Activated T-cell treated with anti-CD3 and anti-CD28 coated beads for 24 hours (primary cell): ENCODE data around the gene DNAJC5.
"Not testable (repeated sequence)": the region's sequence is repeated elsewhere in the genome, so short reads cannot be mapped to it uniquely, and the experiment has no call there.

Source experiments
- DNase-seq: peaks from one replicate; pipeline ENCODE4 v3.0.0-alpha.2; 2020; ENCODE audit warnings: low read depth

DNAJC5 gene, protein sequence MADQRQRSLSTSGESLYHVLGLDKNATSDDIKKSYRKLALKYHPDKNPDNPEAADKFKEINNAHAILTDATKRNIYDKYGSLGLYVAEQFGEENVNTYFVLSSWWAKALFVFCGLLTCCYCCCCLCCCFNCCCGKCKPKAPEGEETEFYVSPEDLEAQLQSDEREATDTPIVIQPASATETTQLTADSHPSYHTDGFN

DNA sequence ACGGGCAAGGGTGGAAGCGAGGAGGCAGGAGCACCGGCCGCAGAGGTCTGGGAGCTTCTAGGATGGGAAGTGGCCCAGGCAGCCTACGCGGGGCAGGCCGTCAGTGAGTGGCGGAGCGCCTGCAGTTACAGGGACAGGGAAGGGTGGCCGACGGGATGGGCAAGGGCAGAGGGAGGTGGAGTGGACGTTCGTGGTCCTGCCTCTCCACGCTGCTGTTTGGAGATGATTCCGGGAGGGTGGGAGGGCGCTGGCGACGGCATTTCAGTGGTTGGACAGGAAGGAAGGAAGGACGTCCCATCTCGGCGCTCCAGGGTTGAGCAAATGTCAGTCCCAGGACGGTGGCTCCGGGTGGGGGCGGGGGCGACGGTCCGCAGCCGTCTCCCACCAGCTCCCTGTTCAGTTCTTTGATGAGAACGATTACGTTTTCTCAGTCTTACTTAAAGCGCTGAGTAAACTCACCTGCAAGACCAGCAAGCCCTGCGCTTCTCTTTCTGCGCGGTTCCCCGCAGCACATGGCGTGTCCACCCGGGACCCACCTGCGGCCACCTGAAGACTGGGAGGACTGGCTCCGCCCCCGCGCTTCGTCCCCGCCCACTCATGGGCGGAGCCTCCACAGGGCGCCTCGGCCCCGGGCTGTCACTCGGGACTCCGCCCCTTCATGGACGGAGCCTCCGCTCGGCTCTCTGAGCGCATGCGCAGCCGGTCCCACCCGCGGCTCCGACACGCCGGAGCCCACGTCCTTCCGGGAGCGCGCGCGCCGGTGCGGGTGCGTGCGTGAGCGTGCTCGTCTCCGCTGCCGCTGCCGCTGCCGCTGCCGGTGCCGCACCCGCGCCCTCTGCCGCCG, at the start of gene DNAJC5:
TSS of gene DNAJC5 (plus strand) at position 769 of the 844 bp plus-strand sequence. CDS start 33,220 bp downstream, outside the sequence.
- peak; percentile 94 for DNase-seq

DNA sequence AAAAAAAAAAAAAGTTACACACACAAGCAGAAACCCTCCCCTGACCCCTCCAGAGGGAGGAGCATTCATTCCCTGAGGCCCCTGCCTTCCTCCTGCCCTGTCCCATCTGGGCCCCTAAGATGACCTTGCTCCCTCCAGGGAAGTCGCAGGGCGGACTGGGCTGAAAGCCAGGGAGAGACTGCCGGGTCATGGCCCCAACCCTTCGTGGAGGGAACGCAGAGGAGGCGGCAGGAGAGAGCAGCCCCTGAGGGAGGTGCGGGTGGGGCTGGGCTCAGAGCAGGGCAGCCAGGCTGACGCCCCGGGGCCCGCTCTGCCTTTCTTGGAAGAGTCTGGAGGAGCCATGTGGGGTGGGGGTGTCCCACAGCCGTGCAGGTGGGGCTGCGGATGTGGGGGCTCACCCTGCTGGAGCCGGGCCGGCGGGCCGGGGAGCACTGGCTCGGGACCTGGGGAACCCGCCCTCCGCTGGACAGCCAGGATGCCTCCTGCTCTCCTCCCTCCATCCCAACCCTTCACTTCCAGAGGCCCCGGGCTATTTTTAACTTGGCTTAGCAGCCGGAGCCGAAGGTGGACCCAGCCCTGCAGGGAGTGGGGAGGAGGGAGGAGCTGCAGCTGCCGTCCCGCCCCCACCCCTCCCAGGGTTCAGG, 48.7 kb upstream of the DNAJC5 start:
- DNase-seq = no peak

DNA sequence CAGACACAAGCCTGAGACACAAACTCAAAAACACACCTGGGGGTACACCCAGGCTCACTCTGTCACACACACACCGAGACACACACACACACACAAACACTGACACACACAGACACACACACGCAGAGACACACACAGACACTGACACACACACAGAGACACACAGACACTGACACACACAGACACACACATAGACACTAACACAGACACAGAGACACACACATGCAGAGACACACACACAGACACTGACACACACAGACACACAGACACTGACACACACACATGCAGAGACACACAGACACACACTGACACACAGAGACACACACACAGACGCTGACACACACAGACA, 48.1 kb upstream of the DNAJC5 start:
- no peak for DNase-seq

DNA sequence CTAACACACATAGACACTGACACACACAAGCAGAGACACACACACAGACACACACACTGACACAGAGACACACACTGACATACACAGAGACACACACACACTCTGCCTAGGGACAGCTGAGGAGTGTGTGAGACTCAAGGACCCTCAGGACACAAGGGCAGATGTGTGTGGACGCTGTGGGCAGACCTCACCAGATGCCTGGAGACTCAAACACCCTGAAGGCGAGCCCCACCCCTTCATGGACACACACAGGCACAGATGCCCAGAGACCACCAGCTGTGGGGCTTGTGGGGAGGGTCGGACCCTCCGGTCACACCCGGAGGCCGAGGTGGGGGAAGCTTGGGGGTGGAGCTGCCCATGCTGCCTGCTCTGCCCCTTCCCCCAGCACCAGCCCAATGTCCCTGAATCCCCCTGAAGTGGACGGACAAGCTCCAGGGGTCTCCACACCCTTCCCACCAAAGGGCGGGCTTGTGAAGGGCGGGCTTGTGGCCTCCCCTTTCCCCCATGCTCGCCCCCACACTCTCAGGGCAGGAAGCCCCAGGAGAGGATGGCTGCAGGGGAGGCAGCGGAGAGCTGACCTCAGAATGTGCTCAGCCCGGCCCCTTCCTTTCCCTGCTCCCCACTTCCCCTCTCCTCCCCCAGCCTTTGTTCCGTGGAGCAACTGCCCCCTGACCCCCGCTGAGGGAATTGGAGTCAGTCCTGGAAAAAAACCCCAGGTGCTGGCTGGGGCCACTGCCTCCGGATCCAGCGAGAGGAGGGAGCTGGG, 47.5 kb upstream of the DNAJC5 start:
- no peak for DNase-seq

DNA sequence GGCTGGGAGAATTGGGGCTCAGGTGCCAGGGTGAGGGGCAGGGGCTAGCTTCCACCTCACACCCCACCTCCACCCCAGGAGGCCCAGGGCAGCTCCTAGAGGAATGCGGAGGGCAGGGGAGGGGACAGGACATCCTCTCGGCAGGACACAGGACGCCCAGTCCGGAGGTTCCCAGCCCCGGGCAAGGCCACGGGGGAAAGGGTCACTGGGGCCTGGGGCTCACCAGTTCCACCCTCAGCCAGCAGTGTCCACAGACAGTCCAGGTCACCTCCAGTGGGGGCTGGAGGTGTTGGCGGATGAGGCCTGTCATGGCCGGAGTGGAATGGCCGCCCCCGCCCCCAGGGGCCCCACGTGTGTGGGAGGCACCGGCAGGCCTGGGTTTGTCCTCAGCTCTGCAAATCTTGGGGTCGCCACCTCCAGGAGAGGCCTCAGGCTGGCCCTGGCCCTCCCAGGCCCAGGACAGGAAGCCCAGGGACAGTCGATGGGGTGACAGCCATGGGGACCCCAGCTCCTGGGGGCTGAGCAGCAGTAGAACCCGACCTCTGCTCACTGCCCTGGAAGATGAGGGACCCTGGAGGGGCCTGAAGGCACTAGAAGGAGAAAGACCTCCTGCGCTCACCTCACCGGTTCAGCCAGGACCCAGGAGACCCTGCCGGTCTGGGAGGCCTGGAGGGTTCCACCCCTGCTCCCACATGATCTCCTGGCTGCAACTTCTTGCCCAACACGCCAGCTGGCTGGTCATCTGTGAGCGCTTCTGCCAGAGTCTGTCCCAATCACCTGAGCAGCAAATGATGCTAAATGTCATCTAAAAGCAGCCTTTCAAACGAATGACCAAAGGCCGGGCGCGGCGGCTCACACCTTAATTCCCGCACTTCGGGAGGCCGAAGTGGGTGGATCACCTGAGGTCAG, 46.7 kb upstream of the DNAJC5 start:
- no peak for DNase-seq

DNA sequence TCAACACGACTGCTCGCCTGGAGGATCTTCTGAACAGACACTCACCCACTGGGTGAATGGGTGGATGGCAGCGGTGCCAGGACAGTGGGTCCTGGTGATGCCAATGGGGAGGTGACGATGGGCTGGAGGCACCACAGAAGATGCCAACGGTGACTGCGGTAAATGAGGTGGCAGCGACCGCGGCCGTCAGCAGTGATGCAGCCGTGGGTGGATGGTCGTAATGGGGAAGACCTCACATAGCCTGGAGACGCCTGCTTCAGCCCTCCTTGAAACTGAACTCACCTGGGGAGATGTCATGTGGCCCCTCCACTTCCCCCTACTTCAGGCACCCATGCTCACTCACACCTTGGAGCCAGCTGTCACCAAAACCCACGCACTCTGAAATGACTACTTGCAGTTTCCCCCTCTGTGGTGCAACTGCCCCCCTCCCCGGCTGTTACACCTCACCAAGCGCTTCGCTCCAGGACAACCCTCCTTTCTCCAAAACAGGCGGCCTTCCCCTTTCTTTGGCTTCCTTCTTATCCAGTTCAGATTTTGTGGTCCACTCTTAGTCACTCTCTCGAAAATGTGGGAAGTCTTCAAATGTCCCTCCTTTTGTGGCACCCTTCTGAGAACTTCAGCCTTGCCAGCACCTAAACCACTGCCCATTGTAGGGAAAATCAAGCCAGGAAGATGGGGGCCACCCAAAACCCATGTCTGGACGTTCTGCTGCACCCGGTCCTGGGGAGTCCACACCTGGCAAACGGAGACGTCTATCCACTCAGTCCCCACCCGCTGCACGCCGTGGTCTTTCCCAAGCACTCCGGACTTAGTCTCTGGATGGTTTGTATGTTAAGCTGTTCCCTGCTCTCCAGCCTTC, 44.0 kb upstream of the DNAJC5 start:
- DNase-seq = peak; percentile 51

DNA sequence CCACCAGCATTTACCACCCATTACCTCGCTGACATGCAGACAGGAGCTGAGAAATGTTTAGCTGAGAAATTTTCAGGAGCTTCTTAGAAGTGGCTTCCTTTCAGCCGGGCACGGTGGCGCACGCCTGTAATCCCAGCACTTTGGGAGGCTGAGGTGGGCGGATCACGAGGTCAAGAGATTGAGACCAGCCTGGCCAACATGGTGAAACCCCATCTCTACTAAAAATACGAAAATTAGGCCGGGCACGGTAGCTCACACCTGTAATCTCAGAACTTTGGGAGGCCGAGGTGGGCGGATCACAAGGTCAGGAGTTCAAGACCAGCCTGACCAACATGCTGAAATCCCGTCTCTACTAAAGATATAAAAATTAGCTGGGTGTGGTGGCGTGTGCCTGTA, 43.4 kb upstream of the DNAJC5 start:
- not testable (repeated sequence) for DNase-seq

DNA sequence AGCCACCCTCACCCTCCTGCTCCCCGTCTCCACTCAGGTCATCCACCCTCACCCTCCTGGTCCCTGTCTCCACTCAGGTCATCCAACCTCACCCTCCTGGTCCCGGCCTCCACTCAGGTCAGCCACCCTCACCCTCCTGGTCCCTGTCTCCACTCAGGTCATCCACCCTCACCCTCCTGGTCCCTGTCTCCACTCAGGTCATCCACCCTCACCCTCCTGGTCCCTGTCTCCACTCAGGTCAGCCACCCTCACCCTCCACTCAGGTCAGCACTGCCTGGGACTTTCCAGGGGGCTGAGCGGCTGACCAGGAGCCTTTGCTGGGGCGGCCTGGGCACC, 41.2 kb upstream of the DNAJC5 start:
- not testable (repeated sequence) for DNase-seq

DNA sequence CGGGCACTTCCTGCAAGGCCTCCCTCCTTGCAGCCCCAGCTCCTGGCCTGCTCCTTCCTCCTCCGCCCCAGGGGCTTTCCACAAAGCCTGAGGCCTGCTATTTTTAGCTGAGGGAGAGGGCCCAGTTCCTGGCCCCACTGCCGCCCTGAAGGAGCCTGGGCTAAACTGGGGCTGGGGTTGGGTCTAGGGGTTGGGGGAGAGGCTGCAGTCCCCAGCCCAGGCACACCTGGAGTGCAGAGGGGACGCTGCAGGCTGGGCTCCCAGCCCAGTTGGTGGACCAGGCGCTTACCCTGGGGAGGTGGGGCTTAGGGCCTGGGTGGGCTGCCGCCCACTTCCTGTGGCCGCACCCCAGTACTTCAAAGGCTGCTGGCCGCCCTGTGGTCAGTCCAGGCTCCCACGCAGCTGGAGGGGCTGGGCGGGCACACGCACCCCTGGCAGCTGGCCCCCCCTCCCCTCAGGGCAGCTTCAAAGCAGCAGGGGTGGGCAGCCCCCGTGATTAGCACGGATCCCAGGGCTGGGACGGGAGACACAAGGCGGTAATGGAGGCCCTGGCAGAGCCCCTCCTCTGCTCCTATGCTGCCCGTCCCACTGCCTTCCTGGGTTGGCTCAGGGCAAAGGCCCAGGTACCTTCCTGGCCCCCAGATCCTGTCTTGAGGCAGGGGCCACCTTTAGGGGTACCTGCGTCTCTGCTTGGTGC, 40.7 kb upstream of the DNAJC5 start:
- DNase-seq = no peak

DNA sequence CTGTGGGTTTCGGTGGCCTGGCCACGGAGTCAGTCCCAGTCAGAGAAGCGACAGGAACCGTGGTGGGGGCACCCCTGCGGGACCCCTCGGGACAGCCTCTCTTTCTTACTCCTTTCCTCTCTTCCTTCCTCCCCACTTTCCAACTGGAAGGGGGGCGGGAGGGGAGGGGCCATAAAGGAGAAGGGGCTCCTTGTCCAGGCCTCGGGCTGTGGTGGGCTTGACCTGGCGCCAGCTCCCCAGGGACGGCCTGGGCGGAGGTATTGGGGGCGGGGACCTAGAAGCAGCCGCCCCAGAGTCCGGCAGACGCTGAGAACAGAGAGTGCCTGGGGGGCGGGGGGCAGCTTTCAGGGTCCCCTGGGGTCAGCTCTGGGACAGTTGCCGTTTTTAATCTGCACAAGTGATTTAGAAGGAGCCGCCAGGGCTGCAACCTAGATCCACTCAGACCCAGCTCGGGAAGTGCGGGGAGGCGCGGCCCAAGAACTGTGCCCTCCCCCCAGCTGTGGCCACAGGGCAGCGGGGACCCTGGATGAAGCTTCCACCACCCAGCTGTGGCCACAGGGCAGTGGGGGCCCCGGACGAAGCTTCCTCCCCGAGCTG, 40.1 kb upstream of the DNAJC5 start:
- DNase-seq = no peak

DNA sequence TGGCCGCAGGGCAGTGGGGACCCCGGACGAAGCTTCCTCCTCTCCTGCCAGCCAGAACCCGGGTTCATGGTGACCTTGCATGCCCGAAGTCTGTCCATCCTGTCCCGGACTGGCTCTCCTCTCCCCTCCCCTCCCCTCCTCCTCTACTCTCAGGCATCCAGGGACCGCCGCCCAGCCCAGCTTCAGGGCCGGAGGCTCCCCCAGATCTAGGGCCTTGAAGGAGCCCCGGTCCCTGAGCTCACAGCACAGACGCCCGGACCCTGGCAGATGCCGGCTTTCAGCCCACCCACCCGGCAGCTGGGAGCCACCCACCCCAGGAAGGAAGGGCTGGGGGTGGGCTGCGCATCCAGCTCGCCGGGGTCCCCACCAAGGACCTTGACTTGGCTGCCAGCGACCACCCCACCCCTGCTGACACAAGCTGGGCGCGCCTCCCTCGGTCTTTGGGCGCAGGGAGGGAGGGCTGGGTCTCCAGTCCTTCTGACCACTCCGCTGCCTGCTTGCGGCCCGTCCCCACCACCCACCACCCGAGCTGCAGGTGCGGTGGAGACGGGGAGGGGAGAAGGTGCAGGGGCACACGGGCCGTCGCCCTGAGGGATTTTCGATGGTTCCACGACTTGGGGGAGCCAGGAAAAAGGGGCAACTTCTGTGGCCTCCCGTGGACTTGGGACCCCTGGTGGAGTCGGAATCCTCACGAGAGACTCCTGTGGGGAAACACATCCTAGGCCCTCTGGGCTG, 39.4 kb upstream of the DNAJC5 start:
- no peak for DNase-seq

DNA sequence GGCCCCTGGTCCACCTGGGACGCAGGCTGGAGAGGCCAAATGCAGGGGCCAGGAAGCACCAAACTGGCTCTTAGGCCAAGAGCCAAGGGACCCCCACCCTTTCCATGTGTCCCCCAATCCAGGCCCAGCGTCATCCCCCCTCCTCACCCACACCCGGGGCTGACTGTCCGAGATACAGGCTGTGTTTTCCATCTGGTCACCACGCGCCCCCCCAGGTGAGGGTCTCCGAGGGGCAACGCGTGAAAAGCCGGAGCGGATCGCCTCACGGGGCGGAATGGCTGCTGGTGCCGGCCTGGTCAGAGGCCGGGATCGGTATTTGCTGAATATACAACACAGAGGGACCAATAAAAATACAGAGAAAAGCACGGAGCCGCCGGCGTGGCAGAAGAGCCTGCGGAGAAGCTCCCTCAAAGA, 38.8 kb upstream of the DNAJC5 start:
- no peak for DNase-seq

DNA sequence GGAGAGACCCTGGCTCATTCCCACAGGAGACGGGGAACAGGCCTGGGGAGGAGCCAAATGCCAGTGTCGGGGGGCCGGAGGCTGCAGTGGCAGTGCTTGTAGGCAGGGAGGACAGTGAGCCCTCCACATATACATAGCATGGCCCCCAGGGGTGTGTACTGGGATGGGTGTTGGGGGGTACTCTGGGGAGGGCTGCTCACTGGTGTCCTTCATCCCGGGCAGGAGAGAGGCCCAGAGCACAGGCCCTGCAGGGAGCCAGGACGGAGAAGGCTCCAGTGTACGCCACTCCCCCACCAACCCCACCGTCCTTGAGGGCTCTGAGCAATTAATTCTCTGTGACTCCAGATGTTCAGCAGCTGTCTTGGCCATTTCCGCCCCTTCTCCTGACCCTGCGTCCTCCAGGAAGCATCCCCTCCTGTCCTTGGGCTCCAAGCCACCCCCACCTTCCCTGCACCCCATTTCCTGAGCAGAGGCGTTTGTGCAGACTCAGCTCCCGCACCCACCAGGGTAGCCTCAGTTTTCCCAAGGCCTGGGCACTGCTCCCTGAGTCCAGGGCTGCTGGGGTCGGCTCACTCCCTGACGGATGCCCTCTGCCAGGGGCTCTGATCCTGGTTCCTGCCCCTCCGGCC, 37.0 kb upstream of the DNAJC5 start:
- DNase-seq = no peak

DNA sequence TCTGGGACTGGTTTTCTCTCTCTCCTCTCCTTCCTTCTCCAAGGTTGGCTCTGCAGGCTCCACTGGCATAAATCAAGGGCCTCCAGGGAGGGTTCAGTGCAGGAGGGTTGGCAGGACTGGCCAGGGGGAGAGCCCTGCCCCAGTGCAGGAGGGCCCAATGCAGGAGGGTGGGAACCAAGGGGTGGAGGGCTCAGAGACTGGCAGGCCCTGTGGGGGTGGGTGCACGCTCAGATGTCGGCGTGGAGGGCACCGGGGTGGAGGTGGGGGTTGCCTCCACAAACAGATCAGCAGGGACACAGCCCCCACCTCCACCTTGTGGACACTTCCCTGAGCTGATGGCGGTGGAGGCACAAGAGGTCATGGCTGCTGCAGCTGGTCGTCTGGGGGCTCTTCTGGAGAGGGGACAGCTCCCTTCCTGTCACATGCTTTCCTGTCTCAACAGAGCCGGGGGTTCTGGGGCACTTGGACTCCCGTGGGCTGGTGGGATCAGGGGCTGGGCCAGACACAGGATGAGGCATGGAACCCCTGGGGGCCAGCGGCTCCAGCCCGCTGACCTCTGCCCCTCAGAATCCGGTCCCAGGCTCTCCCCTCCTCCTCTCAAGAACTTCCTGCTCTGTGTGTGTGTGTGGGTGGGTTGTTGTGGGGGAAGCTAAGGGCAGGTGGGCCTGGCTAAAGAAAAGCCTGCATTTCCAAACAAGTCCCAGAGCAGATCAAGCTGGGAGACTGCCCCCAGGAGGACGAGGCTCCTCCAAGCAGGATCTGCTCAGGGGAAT, 36.3 kb upstream of the DNAJC5 start:
- DNase-seq = no peak

DNA sequence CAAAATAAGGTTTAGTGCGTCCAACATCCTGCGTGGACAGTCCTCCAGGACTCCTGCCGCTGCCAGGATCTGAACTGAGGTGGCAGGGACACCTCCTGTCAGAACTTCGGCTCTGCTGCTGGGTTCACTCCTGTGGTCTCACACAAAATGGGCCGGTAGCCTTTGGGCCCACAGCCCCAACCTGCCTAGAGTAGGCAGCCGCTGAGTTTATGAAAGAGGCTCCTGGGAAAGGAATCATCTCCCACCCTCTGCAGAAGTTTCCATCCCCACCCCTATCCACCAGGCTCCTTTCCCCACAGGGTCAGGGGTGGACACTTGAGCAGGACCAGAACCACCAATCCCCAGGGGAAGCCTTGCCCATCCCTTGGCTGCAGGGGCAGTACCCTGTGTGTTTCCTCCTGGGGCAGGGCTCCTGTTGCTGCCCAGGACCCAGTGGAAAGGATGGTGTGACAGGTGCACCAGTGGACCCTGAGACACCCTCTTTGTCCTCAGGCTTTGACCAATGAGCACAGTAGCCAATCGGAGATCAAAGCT, 35.7 kb upstream of the DNAJC5 start:
- no peak for DNase-seq

DNA sequence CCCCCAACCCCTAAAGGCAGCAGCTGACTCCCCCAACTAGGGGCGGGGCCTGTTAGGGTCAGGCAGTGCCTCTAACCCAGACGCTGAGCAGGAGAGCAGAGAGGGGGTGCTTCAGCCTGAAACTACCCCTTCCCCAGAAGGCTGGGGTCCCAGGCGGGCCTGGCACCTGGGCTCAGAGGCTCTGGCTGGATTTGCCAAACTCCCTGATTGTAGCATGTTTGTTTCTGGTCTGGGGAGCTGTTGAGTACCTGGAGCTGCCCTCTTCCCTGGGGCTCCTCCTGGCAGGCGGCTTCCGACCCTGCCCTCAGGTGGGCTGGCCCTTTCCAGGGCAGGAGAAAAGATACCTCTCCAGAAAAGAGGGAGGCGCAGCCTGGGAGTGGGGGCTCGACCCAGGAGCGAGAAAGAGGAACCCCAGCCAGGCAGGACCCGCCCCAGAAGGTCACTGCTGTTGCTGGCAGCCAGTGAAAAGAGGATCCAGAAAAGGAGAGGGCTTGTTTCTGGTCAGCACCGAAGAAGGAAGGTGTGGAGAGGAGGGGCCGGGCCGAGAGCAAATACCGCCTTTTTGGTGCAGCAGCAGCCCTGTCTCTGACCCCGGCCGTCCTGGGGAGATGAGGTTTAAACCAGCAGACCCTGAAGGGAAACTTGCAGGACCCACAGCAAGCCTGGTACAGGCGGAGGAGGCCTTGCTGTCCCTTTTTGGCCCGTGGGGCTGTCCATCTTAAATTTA, 34.4 kb upstream of the DNAJC5 start:
- no peak for DNase-seq
